Left renal pelvis (tissue), 4 donors: ENCODE data around the gene SLC35A3. TPM values are rescaled to one million over a fixed set of nuclear protein-coding genes. Genes with fewer than 3 reads are reported as not detected.
"Not testable (repeated sequence)": the region's sequence is repeated elsewhere in the genome, so short reads cannot be mapped to it uniquely, and the experiment has no call there.

Experiments used
- DNase-seq, 4 donors: peaks; one replicate each; pipeline ENCODE4 v3.0.0-alpha.2; 2013; ENCODE audit warnings: low read depth in 4 of 4, low spot score in 3 of 4
- polyA plus RNA-seq, 4 donors: library from polyadenylated mRNA; unstranded; fragments of 120-200 nt; gene quantifications; one replicate each; pipeline ENCODE4 v1.2.1, GENCODE V29; 2013; ENCODE audit not compliant: insufficient read length in 4 of 4

The SLC35A3 gene
- 10 to 100 TPM; 23.1 to 37.4 (median 33.6) TPM for polyA plus RNA-seq

GRCh38 chr1:99969729-99970621, at the start of gene SLC35A3:
SLC35A3 (plus strand) TSS chr1:99969996; CDS start chr1:99993555, 23,559 bp downstream.
- DNase-seq, result peak in 3 of 4 donors; percentile 36 to 62 (median 50)

GRCh38 chr1:99934801-99935200, 35.0 kb upstream of the SLC35A3 start:
- DNase-seq, result no peak

- DNase-seq, result no peak
Measured at GRCh38 chr1:99935534-99935933, 34.3 kb upstream of the SLC35A3 start.

GRCh38 chr1:99936071-99936470, 33.7 kb upstream of the SLC35A3 start:
- DNase-seq, result no peak

- no peak for DNase-seq
Measured at GRCh38 chr1:99942723-99943122, 27.1 kb upstream of the SLC35A3 start.

GRCh38 chr1:99943223-99943794, 26.5 kb upstream of the SLC35A3 start:
- no peak for DNase-seq

GRCh38 chr1:99944192-99944591, 25.6 kb upstream of the SLC35A3 start:
- no peak for DNase-seq

- DNase-seq, result no peak
Measured at GRCh38 chr1:99945174-99945573, 24.6 kb upstream of the SLC35A3 start.

GRCh38 chr1:99950486-99950885, 19.3 kb upstream of the SLC35A3 start:
- no peak for DNase-seq

- DNase-seq, result no peak
Measured at GRCh38 chr1:99952522-99952921, 17.3 kb upstream of the SLC35A3 start.

GRCh38 chr1:99955375-99955774, 14.4 kb upstream of the SLC35A3 start:
- DNase-seq, result no peak

GRCh38 chr1:99956755-99957154, 13.0 kb upstream of the SLC35A3 start:
- DNase-seq, result no peak

- no peak for DNase-seq
Measured at GRCh38 chr1:99957818-99958217, 12.0 kb upstream of the SLC35A3 start.

GRCh38 chr1:99959189-99959705, 10.5 kb upstream of the SLC35A3 start:
- not testable (repeated sequence) for DNase-seq

GRCh38 chr1:99960260-99960659, 9.5 kb upstream of the SLC35A3 start:
- DNase-seq, result not testable (repeated sequence)

GRCh38 chr1:99963041-99963795, 6.6 kb upstream of the SLC35A3 start:
- DNase-seq, result no peak

GRCh38 chr1:99964806-99965205, 5.0 kb upstream of the SLC35A3 start:
- DNase-seq, result no peak

GRCh38 chr1:99965646-99966375, 4.0 kb upstream of the SLC35A3 start:
- DNase-seq, result no peak

- no peak for DNase-seq
Measured at GRCh38 chr1:99968214-99968613, 1.6 kb upstream of the SLC35A3 start.

GRCh38 chr1:99969260-99969728, 502 bp upstream of the SLC35A3 start:
- no peak for DNase-seq
